ENCODE data around the gene S100A16.

S100A16 gene

DNA sequence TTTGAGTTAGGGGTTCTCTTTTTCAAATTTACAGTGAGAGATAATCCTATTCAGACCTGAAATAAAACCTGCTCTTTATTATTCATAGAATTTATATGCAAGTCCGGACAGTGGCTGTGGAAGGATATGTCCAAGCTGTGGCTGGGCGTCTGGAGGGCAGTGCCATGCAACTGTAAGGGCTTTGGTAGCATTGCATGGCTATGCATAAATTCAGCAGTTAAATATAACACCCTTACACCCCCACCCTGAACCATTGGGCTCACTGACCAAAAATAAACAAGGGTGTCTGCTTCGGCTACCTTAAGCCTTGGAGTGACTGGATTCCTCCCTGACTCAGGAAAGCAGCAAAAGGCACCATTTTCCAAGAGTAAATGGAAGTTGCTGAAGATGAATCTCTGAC, 26.3 kb upstream of the S100A16 start:
- in situ Hi-C loops (cut with MboI; ENCODE audit: low sequenced_read_pairs): no loop called here

DNA sequence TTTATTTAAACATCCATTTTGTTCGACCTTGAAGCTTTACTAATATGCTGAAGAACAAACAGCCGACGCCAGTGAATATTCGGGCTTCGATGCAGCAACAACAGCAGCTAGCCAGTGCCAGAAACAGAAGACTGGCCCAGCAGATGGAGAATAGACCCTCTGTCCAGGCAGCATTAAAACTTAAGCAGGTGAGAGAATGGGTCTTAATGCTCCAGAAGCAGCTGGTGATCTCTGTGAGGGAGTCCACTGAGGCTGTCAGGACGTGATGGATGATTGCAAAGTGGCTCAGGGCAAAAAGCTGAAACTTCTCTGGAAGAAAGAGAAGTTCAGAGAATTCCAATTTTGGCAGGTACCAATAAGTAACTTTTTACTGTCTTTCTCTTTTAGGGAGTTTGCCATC, 25.3 kb upstream of the S100A16 start:
- in situ Hi-C loops (cut with MboI; ENCODE audit: low sequenced_read_pairs): no loop called here

DNA sequence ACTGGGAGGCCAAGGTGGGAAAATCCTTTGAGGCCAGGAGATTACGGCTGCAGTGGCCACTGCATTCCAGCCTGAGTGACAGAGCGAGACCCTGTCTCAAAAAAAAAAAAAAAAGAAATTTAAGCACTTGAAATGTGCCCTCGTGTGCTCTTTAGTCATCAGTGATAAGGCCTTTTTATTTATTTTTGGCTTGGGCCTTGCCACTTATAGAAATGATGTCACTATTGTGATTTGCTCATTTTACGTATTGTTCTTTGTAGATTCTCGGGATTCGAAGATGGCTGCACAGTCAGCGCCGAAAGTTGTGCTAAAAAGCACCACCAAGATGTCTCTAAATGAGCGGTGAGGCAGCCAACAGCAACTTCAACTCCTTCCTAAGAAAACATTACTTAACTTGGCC, 23.4 kb upstream of the S100A16 start:
- in situ Hi-C loops (cut with MboI; ENCODE audit: low sequenced_read_pairs): no loop called here

DNA sequence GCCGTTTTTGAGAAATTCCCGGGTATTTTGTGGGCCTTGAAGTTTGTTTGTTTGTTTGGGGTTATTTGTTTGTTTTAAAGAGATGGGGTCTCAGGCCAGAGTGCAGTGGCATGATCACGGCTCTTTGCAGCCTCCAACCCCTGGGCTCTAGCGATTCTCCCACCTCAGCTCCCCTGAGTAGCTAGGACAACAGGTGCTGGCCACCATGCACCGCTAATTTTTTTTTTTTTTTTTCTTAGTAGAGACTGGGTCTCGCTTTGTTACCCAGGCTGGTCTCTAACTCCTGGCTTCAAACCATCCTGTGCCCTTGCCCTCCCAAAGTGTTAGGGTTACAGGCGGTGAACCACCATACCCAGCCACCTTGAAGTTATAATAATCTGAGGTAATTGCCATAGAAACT, 22.9 kb upstream of the S100A16 start:
- in situ Hi-C loops (cut with MboI; ENCODE audit: low sequenced_read_pairs): no loop called here

- in situ Hi-C loops (cut with MboI; ENCODE audit: low sequenced_read_pairs): no loop called here
These were observed 21.1 kb upstream of the S100A16 start, which contains the start of gene CHTOP for GRCh38 chr1:153633754-153634665. CHTOP (plus strand) TSS chr1:153634066; CDS start chr1:153636589, 2,523 bp downstream.

DNA sequence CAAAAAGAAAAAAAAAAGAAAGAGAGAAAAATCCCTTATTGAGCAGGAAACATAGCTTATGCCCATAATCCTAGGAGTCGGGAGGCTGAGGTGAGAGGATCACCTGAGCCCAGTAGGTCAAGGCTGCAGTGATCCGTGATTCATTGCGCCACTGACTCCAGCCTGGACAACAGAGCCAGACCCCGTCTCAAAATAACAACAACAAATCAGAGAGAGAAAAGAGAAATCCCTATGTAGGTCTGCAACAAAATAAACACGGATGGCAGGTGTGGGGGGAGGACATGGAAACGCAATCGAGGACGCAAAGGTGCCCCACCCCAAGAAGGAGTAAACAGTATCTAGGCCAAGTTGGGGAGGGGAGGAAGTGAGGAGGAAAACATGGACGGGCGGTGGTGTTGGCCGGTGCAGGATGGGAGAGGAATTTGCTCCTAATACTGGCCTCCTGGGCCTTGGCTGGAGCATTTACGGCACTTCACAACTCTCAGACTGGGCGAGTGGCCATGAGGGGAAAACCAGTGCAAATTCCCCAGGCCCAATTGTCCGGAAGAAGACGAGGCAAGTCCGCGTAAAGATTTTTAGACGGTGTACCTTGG, 20.3 kb upstream of the S100A16 start:
- in situ Hi-C loops (cut with MboI; ENCODE audit: low sequenced_read_pairs): no loop called here

DNA sequence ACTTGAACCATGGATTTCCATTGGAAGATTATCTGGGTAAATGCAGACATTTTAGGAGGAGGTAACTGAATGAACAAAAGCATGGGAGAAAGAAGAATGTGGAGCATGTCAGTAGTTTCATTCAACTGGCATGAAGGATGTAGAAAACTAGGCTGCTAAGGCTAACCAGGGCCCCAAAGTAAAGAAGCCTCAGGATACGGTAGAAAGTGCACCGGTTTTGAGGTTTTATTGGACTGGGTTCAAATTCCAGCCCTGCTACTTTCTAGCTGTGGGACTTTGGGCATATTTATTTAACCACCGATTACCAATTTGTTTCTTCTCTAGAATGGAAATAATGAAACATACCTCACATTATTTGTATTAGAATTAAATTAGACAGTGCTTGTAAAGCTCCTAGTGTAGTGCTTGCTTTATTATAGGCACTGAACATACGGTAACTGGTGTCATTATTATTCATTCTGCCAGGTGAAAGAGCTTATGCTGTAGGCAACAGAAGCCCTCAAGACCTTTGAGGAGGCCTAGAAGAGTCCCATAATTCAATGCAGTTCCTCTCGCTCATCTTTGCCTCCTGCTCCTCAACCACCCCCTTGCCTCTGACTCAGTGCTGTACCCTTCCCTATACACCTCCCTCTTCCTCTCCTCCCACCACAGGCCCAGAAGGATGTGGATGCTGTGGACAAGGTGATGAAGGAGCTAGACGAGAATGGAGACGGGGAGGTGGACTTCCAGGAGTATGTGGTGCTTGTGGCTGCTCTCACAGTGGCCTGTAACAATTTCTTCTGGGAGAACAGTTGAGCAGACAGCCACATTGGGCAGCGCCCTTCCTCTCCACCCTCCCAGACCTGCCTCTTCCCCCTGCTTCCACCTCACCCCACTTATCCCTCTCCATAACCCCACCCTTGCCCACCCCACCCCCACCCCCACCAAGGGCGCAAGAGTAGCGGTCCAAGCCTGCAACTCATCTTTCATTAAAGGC, 18.4 kb upstream of the S100A16 start:
- in situ Hi-C loops (cut with MboI; ENCODE audit: low sequenced_read_pairs): no loop called here

GRCh38 chr1:153630384-153630783, 17.4 kb upstream of the S100A16 start:
- in situ Hi-C loops (cut with MboI; ENCODE audit: low sequenced_read_pairs): no loop called here

DNA sequence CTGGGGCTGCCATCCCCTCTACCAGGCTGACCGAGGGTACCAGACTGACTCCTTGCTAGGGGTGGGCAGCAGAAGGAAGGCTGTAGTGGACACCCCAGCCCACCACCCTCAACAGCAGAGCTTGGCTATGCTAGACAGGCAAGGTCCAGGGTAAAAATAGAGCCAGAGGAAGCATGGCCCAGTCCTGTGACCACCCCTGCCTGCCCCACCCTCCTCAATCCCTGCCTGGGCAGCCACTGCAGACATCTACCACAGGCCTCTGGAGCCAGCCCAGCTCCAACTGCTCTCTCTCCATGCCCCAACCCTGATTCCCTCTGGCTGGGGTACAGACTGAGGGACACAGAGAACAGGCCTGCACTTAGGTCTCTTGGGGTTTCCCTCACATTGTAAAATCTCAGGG, 17.0 kb upstream of the S100A16 start:
- in situ Hi-C loops (cut with MboI; ENCODE audit: low sequenced_read_pairs): no loop called here

DNA sequence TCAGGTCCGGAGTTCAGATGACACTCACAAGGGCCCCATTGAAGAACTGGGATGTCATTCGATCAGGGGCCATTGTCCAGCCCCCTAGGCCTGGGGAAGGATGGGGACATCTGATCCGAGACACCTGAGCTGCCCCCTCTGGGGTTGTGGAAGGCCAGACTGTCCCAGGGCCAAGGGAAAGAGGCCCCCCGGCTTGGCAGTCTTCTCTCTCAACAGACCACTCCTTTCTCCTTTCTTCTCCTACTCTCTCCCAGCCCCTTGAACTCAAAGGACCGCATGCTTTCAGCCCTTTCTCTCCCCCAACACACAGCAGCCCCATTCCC, 16.4 kb upstream of the S100A16 start:
- in situ Hi-C loops (cut with MboI; ENCODE audit: low sequenced_read_pairs): no loop called here

- in situ Hi-C loops (cut with MboI; ENCODE audit: low sequenced_read_pairs): no loop called here
These were observed 15.9 kb upstream of the S100A16 start for GRCh38 chr1:153628638-153629342.

- in situ Hi-C loops (cut with MboI; ENCODE audit: low sequenced_read_pairs): no loop called here
These were observed 15.0 kb upstream of the S100A16 start, which contains the start of gene S100A1 for GRCh38 chr1:153627715-153628626. S100A1 (plus strand) TSS chr1:153628434; CDS start chr1:153630522, 2,088 bp downstream.

- in situ Hi-C loops (cut with MboI; ENCODE audit: low sequenced_read_pairs): no loop called here
These were observed 14.2 kb upstream of the S100A16 start, which contains the start of gene S100A13 for GRCh38 chr1:153626904-153627714. S100A13 (minus strand) TSS chr1:153627505; CDS start chr1:153626472, 1,033 bp downstream.

GRCh38 chr1:153626477-153626903, 13.6 kb upstream of the S100A16 start:
- in situ Hi-C loops (cut with MboI; ENCODE audit: low sequenced_read_pairs): no loop called here

GRCh38 chr1:153624965-153625611, 12.2 kb upstream of the S100A16 start:
- in situ Hi-C loops (cut with MboI; ENCODE audit: low sequenced_read_pairs): no loop called here

GRCh38 chr1:153623101-153623500, 10.2 kb upstream of the S100A16 start:
- in situ Hi-C loops (cut with MboI; ENCODE audit: low sequenced_read_pairs): no loop called here

- in situ Hi-C loops (cut with MboI; ENCODE audit: low sequenced_read_pairs): loop anchor here (5.0 kb wide), 1 partner anchor 47 kb away; no protein-coding TSS in a partner anchor
These were observed 6.2 kb upstream of the S100A16 start for GRCh38 chr1:153619171-153619570.

GRCh38 chr1:153617663-153618062, 4.7 kb upstream of the S100A16 start:
- in situ Hi-C loops (cut with MboI; ENCODE audit: low sequenced_read_pairs): loop anchor here (5.0 kb wide), 1 partner anchor 45 kb away; no protein-coding TSS in a partner anchor
